Fibroblast of lung (primary cell): Measurements from ENCODE around the gene JAG1. TPM values are rescaled to one million over a fixed set of nuclear protein-coding genes. Genes with fewer than 3 reads are reported as not detected.
A peak's percentile ranks its signal among the peaks of the same experiment; 100 is the strongest.

Experiments
- DNase-seq, 2 donors: peaks; one replicate each; pipeline versions ENCODE4 v3.0.0 to v3.0.0-alpha.2; 2010; ENCODE audit warnings: low read depth in 2 of 2
- H2AFZ ChIP-seq: 2 replicates; pipeline ENCODE4 v1.5.1; 2012; ENCODE audit warnings: low read length, control low read depth, inconsistent platforms
- H3K27ac ChIP-seq: 2 replicates; pipeline ENCODE4 v1.5.1; 2011; ENCODE audit warnings: low read length, control low read depth; ENCODE audit not compliant: insufficient read depth
- H3K27me3 ChIP-seq: 2 replicates; pipeline ENCODE4 v1.5.1; 2011; ENCODE audit warnings: mild to moderate bottlenecking, low read length; ENCODE audit not compliant: control insufficient read depth, insufficient read depth
- H3K36me3 ChIP-seq: 2 replicates; pipeline ENCODE4 v1.5.1; 2011; ENCODE audit warnings: low read length; ENCODE audit not compliant: control insufficient read depth, insufficient read depth
- H3K4me1 ChIP-seq: 2 replicates; pipeline ENCODE4 v1.5.1; 2011; ENCODE audit warnings: low read length; ENCODE audit not compliant: control insufficient read depth, insufficient read depth; ENCODE audit errors: extremely low read depth
- H3K4me2 ChIP-seq: 2 replicates; pipeline ENCODE4 v1.5.1; 2011; ENCODE audit warnings: low read length, control low read depth; ENCODE audit not compliant: insufficient read depth; ENCODE audit errors: extremely low read depth
- H3K4me3 ChIP-seq, 4 experiments: fragments of 200-600 bp in 1 of 4; sonication (generic) in 1 of 4; replicated peaks in 1 of 4; 2 replicates each; pipeline ENCODE4 v1.5.1; 2011 to 2016; ENCODE audit warnings: low read length in 4 of 4, low read depth in 3 of 4, mild to moderate bottlenecking in 3 of 4, control low read depth in 2 of 4, inconsistent platforms in 1 of 4, mixed read lengths in 1 of 4; ENCODE audit not compliant: insufficient read depth in 1 of 4; ENCODE audit errors: control extremely low read depth in 1 of 4
- H3K79me2 ChIP-seq: 2 replicates; pipeline ENCODE4 v1.5.1; 2012; ENCODE audit warnings: mild to moderate bottlenecking, low read length, inconsistent platforms; ENCODE audit not compliant: control insufficient read depth, insufficient read depth
- H3K9ac ChIP-seq: 2 replicates; pipeline ENCODE4 v1.5.1; 2011; ENCODE audit warnings: mild to moderate bottlenecking, low read length, control low read depth; ENCODE audit not compliant: insufficient read depth
- H3K9me3 ChIP-seq: 2 replicates; pipeline ENCODE4 v1.5.1; 2012; ENCODE audit warnings: low read depth, low read length; ENCODE audit not compliant: control insufficient read depth, insufficient read depth
- H4K20me1 ChIP-seq: 2 replicates; pipeline ENCODE4 v1.5.1; 2011; ENCODE audit warnings: low read length; ENCODE audit not compliant: control insufficient read depth, insufficient read depth; ENCODE audit errors: extremely low read depth
- EZH2 ChIP-seq: IDR thresholded peaks from 2 replicates; pipeline ENCODE4 v1.5.1; 2012; ENCODE audit warnings: low read length, control low read depth, mild to moderate bottlenecking; ENCODE audit errors: missing control alignments
- polyA plus RNA-seq, 2 donors: library from polyadenylated mRNA; depleted of rRNA in 1 of 2; stranded (reverse) in 1 of 2; unstranded in 1 of 2; fragments of >200 nt; gene quantifications; 2 replicates each; pipeline ENCODE4 v1.2.1, GENCODE V29; 2011 to 2012; ENCODE audit warnings: missing spikeins in 1 of 2
- total RNA-seq: library from RNA; depleted of rRNA; stranded (reverse); fragments of >200 nt; gene quantifications from 2 replicates; pipeline ENCODE4 v1.2.1, GENCODE V29; 2014
- TF ChIP-seq, protein P1 (sequence below), 2 donors: IDR thresholded peaks in 1 of 2; conservative IDR thresholded peaks in 1 of 2; 1 replicate in 1 of 2; 2 replicates in 1 of 2; pipeline ENCODE4 v1.5.1; 2011 to 2012; ENCODE audit warnings: low read length in 2 of 2, control low read depth in 1 of 2, inconsistent platforms in 1 of 2, low read depth in 1 of 2, mild to moderate bottlenecking in 1 of 2

JAG1 gene
- total and polyA plus RNA-seq, 2 donors (not counting 1 experiment from before 2014, with no cell fraction given), result 16.3 to 57.3 TPM

DNA sequence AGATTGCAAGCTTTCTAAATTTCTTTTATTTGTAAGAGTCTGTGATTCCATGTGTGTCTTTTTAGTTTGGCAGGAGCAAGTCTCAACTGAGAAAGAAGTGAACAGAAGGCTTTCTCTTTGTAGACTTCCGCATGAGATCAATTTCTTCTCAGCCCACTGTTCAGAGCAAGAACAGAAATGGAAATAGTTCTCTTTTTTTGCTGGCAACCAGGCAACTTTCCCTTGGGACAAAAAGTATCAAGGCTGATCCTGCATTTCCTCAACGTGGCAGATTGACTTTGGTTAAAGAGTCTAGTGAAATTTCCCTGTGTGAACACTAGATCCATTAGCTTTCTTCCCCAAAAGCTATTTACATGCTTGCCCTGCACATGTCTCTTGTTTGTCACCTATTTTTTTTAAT lies 46.8 kb upstream of the JAG1 start:
- Histone ChIP-seq H3K79me2 (no peaks in the 10 kb centered on the region), H3K9me3 (no peaks in the 10 kb centered on the region), H3K9ac (no peak overlapping the region), H3K27ac (no peak overlapping the region), H3K4me1 (peaks cover 2% of the 10 kb centered on the region), H3K36me3 (no peaks in the 10 kb centered on the region), H2AFZ (no peak overlapping the region), H3K27me3 (no peaks in the 10 kb centered on the region), H4K20me1 (no peaks in the 10 kb centered on the region), H3K4me2 (no peak overlapping the region), H3K4me3 (no peak overlapping the region)
- TF ChIP-seq EZH2, result no peak
- TF ChIP-seq, protein P1, sequence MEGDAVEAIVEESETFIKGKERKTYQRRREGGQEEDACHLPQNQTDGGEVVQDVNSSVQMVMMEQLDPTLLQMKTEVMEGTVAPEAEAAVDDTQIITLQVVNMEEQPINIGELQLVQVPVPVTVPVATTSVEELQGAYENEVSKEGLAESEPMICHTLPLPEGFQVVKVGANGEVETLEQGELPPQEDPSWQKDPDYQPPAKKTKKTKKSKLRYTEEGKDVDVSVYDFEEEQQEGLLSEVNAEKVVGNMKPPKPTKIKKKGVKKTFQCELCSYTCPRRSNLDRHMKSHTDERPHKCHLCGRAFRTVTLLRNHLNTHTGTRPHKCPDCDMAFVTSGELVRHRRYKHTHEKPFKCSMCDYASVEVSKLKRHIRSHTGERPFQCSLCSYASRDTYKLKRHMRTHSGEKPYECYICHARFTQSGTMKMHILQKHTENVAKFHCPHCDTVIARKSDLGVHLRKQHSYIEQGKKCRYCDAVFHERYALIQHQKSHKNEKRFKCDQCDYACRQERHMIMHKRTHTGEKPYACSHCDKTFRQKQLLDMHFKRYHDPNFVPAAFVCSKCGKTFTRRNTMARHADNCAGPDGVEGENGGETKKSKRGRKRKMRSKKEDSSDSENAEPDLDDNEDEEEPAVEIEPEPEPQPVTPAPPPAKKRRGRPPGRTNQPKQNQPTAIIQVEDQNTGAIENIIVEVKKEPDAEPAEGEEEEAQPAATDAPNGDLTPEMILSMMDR (conservative IDR thresholded peaks at IDR 0.05 in 1 of 2, IDR thresholded peaks at IDR 0.05 in 1 of 2; ENCODE audit: low read depth in 1 of 2, low read length in 2 of 2), result no peak
- no peak for DNase-seq

DNA sequence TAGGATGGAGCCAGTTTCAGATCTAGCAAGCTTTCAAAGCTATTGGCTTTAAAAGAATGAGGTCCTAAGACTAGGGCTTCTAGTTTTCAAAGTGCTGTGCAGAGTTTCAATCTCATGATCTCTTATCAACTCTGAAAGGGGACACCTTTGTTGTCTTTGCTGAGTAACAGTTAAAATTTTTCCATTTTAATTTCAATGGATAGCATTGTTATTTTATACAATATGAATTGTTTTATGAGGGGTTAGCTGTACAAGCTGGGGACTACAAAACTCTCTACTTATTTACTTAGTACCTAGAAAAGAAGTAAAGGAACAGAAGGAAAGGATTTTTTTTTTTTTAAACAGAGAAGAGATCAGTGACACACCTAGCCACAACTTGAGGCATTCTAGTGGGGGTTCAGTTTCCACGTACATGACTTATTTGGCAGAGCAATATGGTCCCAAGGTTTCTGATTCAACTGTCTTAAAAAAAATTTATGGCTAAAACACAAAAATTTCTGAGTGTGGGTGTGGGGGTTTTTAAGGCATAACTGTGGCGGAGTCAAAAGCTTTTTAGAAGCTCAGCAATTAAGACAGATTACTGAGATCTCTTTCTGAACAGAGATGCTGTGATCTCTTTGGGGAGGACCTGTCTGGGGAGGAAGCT lies 46.1 kb upstream of the JAG1 start:
- no peak for TF ChIP-seq EZH2
- TF ChIP-seq, protein P1 (conservative IDR thresholded peaks at IDR 0.05 in 1 of 2, IDR thresholded peaks at IDR 0.05 in 1 of 2; ENCODE audit: low read depth in 1 of 2, low read length in 2 of 2), result no peak
- H3K36me3 ChIP-seq, result no peaks in the 10 kb centered on the region
- H3K9ac ChIP-seq, result no peak overlapping the region
- DNase-seq, result peak in 1 of 2 donors; percentile 88
- H3K79me2 ChIP-seq, result no peaks in the 10 kb centered on the region
- H3K4me1 ChIP-seq, result peaks cover 2% of the 10 kb centered on the region
- H3K4me2 ChIP-seq, result no peak overlapping the region
- no peak overlapping the region for H3K4me3 ChIP-seq
- no peaks in the 10 kb centered on the region for H3K27me3 ChIP-seq
- no peak overlapping the region for H2AFZ ChIP-seq
- H3K9me3 ChIP-seq, result no peaks in the 10 kb centered on the region
- no peaks in the 10 kb centered on the region for H4K20me1 ChIP-seq
- H3K27ac ChIP-seq, result no peak overlapping the region

DNA sequence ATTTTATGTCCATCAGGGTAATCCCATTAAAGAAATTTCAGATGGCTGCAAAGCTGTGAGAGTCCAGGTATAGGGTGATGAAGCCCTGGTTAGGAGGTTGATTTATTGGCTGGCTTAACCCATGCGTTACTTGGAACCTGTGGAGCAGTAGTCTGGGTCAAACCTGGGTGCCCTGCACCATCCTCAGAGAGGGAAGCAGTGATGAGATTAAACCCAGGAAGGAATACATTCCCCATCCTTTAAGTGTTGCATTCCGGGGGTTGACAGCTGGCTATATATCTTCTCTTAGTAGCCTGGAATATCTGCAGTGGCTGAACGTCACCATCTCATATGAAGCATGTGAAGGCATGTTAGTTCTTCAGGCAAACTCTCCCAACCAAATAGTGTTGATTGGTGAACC lies 44.9 kb upstream of the JAG1 start:
- Histone ChIP-seq H3K27me3 (no peaks in the 10 kb centered on the region), H3K9ac (no peak overlapping the region), H2AFZ (no peak overlapping the region), H3K4me1 (peaks cover 2% of the 10 kb centered on the region), H3K36me3 (no peaks in the 10 kb centered on the region), H4K20me1 (no peaks in the 10 kb centered on the region), H3K9me3 (no peaks in the 10 kb centered on the region), H3K4me2 (no peak overlapping the region), H3K27ac (no peak overlapping the region), H3K4me3 (no peak overlapping the region), H3K79me2 (no peaks in the 10 kb centered on the region)
- TF ChIP-seq EZH2, result no peak
- TF ChIP-seq, protein P1 (conservative IDR thresholded peaks at IDR 0.05 in 1 of 2, IDR thresholded peaks at IDR 0.05 in 1 of 2; ENCODE audit: low read depth in 1 of 2, low read length in 2 of 2), result no peak
- no peak for DNase-seq
